Sigmoid colon (tissue), 4 donors: ENCODE results near the gene REPS1.

Experiments
- POLR2A ChIP-seq, 2 donors: fragments of 450-650 bp; IDR thresholded peaks; one replicate each; pipeline ENCODE4 v1.6.1; 2016; ENCODE audit warnings: antibody characterized with exemption in 2 of 2, mild to moderate bottlenecking in 2 of 2, moderate library complexity in 2 of 2
- POLR2AphosphoS5 ChIP-seq, 4 donors: sonication (generic); formaldehyde crosslinking; IDR thresholded peaks; one replicate each; pipeline ENCODE4 v1.6.1; 2017; ENCODE audit warnings: antibody characterized with exemption in 4 of 4
- TF ChIP-seq, protein P1 (sequence below), 4 experiments: fragments of 450-650 bp in 3 of 4; fragments of 200-600 bp in 1 of 4; IDR thresholded peaks; one replicate each; pipeline ENCODE4 v1.5.1; 2016 to 2019; ENCODE audit warnings: antibody characterized with exemption in 4 of 4, mild to moderate bottlenecking in 3 of 4, moderate library complexity in 2 of 4

DNA sequence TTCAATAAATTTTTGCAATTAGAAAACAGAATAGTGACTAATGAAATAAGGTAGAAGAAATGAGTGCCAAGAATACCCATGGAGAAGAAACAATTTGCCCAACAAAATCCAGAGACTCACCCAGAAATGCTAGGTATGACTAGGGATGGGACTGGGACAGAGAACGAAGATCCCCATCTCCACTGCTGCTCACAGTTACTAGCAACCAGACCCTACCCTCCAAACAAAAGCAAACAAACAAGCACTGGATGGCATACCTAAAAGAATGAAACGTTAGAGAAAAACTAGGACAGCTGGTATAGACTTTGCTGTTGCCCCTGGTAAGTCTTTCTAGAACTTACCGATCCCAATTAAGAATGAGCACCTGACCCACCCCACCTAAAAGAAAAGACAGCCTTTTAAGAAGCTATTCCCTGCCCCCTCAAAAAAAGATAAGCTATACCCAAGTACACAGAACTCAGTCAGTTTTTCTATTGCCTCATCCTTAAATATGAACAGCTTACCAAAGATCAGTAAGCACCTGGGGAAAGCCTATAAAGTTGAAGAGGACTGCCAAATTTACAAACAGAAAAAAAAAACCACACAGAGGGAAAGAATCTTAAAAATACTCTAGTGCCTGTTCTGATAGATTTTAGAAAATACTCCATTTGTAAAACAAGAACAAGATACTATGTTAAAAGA lies 31.7 kb downstream of the REPS1 start:
- TF ChIP-seq POLR2AphosphoS5 (IDR thresholded peaks at IDR 0.05): no peak
- no peak for TF ChIP-seq POLR2A (IDR thresholded peaks at IDR 0.05)
- TF ChIP-seq, protein P1, sequence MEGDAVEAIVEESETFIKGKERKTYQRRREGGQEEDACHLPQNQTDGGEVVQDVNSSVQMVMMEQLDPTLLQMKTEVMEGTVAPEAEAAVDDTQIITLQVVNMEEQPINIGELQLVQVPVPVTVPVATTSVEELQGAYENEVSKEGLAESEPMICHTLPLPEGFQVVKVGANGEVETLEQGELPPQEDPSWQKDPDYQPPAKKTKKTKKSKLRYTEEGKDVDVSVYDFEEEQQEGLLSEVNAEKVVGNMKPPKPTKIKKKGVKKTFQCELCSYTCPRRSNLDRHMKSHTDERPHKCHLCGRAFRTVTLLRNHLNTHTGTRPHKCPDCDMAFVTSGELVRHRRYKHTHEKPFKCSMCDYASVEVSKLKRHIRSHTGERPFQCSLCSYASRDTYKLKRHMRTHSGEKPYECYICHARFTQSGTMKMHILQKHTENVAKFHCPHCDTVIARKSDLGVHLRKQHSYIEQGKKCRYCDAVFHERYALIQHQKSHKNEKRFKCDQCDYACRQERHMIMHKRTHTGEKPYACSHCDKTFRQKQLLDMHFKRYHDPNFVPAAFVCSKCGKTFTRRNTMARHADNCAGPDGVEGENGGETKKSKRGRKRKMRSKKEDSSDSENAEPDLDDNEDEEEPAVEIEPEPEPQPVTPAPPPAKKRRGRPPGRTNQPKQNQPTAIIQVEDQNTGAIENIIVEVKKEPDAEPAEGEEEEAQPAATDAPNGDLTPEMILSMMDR (IDR thresholded peaks at IDR 0.05): no peak
